Pulmonary artery endothelial cell (primary cell): ENCODE results near the gene CAMK1. TPM values are rescaled to one million over a fixed set of nuclear protein-coding genes. Genes with fewer than 3 reads are reported as not detected.

Experiments
- DNase-seq: peaks from one replicate; pipeline ENCODE4 v3.0.0-alpha.2; 2011; ENCODE audit warnings: low read depth, low spot score
- total RNA-seq: library from RNA; depleted of rRNA; stranded (reverse); fragments of >200 nt; gene quantifications from 2 replicates; pipeline ENCODE4 v1.2.3, GENCODE V29; 2014

CAMK1 gene
- total RNA-seq, 1 donor from 2014 or later, result 46.7 TPM

- no peak for DNase-seq
Measured at GRCh38 chr3:9793161-9793781, 23.5 kb upstream of the CAMK1 start.

DNA sequence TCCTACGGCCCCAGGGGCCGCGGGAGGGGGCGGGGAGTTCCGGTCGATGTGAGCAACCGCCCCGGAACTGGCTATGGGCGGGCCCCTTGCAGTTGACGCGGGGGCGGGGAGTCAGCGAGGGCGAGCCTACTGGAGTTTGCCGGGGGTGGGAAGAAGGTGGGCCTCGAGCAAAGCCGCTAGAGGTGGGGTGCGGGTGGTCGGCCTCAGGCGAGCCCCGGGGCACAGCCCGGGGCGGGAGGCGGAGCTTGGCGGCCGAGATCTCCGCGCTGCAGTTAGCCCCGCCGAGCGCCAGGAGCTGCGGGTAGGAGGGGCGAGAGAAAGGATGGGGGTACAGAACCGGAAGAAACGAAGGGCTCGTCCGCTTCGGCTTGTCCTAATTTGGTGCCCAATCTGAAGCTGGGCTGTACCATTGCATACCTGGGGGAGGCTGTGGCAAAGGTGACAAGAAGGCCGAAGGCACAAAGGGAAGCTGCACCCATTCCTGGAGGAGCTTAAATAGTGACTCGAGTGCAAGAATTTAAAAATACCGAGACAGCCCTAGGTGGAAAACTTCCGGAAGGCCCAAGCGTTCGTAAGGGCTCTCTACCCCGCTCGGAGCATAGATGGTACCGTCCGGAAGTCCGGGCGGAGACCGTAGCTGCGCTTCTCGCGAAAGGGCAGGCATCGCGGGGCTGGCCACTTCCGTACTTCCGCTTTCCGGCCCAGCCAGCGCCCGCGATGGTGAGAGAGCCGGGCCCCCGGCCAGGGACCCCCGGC is 22.8 kb upstream of the CAMK1 start, which contains the start of the genes ARPC4 and TADA3:
ARPC4 (plus strand) TSS at position 678 of the 756 bp plus-strand sequence; CDS start at position 718, 40 bp downstream.
TADA3 (minus strand) TSS at position 69 of the 756 bp plus-strand sequence. CDS start 1,007 bp downstream, outside the sequence.
- DNase-seq, result peak; percentile 85

- DNase-seq, result no peak
Measured at GRCh38 chr3:9791790-9792404, 22.1 kb upstream of the CAMK1 start.

- no peak for DNase-seq
Measured at GRCh38 chr3:9791127-9791526, 21.4 kb upstream of the CAMK1 start.

GRCh38 chr3:9787714-9788113 is 18.0 kb upstream of the CAMK1 start:
- no peak for DNase-seq

- no peak for DNase-seq
Measured at GRCh38 chr3:9786825-9787669, 17.3 kb upstream of the CAMK1 start.

DNA sequence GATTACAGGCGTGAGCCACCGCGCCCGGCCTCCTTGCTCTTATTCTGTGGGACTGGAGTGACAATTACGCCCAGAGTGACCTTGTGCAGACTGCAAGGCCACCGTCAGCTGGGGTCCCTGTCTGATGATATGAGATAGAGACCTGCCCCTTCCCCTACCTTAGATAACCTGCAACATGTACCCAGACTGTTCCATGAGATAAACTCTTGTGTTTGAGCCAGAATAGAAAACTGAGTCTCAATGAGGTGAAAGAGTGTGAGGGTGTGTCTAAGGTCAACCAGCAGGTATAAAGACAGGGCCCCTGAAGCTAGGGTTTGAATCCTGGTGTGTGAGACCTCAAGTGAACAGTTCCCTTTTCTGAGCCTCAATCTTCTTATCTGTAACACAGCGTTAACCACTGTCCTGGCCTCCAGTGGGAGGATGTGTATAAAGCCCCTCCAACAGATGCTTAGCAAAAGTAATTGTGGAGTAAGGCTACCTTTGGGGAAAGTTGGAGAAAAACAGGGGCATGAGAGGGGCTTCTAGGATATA is 16.5 kb upstream of the CAMK1 start:
- no peak for DNase-seq

- no peak for DNase-seq
Measured at GRCh38 chr3:9785602-9786001, 15.9 kb upstream of the CAMK1 start.

DNA sequence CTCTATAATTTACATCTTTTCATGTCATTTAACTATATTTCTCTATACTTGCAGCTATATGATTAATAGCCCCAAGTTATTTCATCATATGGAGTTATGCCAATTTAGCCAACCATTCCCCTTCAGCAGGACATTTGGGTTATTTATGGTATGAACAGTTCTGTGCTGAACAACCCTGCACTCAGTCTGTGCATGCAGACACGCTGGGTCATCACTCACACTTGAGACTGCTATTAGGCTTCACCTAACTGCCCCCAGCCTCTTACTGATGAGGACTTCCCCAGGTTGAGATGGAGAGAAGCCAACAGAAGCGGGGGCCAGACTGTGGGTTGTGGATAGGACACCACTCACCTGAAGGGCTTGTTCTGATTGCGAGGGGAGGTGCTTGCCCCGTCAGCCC is 15.2 kb upstream of the CAMK1 start:
- DNase-seq, result no peak

- no peak for DNase-seq
Measured at GRCh38 chr3:9783954-9784353, 14.2 kb upstream of the CAMK1 start.

DNA sequence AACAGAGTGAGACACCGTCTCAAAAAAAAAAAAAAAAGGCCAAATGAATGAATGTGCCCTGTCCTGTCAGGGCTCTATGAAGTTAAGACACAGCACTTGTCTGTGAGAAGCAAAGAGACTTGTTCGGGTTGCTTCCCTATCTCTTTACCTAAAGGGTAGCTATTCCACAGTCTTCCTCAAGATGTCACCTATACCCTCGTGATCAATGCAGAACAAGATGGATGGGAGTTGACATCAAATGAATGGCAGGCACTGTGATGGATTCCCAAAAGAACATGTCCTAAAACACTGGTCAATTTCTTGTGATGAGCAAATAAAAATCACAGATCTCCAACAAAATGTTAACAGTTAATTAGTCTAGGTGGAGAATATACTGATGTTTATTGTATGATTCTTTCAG is 13.0 kb upstream of the CAMK1 start:
- DNase-seq, result no peak

DNA sequence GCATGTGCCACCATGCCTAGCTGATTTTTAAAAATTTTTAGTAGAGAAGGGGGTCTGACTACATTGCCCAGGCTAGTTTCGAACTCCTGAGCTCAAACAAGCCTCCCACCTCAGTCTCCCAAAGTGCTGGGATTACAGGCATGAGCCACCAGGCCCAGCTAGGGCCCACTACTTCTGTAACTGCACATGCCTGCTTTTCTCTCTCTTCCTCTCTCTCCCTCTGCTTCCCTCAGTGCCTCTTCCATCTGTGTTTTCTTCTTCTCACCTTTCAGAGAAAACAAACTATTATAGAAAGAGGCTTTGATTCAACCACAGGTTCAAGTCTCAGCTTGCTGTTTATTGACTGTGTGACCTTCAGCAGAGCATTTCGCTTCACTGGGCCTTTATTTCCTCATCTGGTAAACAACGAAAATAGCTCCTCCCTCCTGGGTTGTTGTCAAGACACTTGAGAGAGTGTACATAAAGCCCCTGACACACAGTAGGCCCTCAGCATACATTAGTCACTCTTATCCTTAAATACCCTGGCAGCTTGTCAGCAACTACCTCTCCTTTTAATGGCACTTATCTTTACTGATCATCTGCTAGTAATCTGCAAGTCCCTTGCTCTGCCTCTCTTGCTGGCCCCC is 12.3 kb upstream of the CAMK1 start:
- DNase-seq, result no peak

DNA sequence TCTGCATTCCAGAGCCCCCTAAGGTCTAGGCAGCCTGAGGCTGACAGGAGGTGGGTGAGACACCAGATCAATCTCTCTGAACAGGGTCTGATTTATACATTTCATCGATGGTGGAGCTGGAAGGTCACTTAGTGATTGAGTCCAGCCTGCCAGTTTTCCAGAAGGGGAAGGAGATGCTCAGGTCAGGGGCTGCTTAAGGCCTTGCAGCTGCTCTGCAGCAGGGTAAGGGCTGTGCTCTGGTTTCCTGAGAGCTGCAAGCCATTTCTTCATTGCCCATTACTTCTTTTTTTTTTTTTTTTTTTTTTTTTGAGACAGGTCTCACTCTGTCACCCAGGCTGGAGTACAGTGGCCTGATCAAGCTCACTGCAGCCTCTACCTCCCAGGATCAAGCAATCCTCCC is 11.8 kb upstream of the CAMK1 start:
- DNase-seq, result no peak

- DNase-seq, result no peak
Measured at GRCh38 chr3:9780910-9781309, 11.2 kb upstream of the CAMK1 start.

DNA sequence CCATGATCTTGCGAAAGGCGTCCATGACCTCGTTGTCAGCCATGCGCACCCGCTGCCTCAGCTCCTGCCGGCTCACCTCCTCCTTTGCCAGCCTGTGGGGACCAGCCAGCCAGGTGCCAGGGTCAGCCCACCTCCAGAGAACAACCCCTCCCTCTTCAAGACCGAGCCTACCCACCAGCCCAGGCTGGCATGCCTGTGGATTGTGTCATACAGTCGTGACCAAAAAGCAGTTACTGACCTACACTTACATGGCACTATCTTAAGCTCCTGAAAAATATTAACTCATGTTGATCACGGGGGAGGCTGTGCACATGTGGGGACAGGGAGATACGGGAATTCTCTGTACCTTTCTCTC is 10.7 kb upstream of the CAMK1 start:
- DNase-seq, result no peak

DNA sequence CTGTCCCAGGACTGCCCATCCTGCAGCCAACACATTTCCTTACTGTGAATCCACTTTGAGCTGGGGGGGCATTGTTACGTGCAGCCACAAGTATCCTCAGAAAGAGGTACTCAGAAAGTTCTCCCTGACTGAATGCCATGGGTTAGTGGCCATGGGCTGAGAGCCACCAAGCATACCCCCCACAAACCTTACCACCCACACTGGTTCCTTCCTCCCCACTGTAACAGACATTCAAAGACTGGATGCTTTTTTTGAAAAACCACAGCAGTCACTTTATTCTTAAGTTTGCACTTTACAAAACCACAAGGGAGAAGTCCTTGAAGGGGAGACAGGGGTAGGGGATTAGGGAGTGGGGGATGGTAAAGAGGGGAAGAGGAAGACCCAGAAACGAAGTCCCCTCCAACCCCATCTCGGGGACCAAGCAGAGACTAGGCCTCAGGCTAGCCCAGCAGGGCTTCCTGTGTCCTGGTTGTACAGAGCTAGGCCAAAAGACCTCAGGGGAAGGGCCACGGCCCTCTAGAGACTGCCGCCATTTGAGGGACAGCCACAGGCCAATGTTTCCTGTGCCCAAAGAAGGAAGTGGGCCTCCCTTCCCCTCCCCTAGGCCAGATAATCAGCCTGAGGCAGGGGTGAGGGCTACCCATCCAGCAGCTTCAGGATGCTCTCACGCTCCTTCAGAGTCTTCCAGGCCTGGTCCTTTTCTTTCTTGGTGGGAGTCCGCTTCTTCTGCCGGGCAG is 10.1 kb upstream of the CAMK1 start:
- DNase-seq, result no peak

- DNase-seq, result no peak
Measured at GRCh38 chr3:9779075-9779593, 9.4 kb upstream of the CAMK1 start.

GRCh38 chr3:9778143-9779074 is 8.7 kb upstream of the CAMK1 start:
- DNase-seq, result no peak

DNA sequence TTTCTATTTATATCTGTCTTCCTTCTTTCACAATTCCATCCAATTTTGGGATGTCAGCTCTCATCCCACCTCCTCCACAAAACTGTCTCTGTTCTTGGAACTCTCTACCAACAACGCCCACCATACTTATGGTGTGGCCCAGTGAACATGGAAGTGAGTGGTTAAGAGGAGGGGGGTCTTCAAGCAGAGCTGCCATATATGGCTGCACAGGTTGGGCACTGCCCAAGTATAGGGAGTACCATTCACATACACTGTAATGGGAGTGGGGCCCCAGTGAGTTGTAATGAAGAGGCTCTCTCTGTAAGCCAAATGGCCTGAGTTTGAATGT is 7.9 kb upstream of the CAMK1 start:
- no peak for DNase-seq
